PFSK-1 (cell line): ENCODE results near the gene HPCAL1.

Experiments used
- FOXP2 ChIP-seq: optimal IDR thresholded peaks from 2 replicates; pipeline ENCODE3; 2011; ENCODE audit warnings: borderline replicate concordance, control low read depth, inconsistent platforms; ENCODE audit not compliant: insufficient read depth; ENCODE audit errors: extremely low read length, extremely low read depth
- POLR2AphosphoS5 ChIP-seq: IDR thresholded peaks from 2 replicates; pipeline ENCODE4 v1.6.1; 2012; ENCODE audit warnings: low read depth, mild to moderate bottlenecking, control low read depth, low read length, moderate library complexity
- SIN3A ChIP-seq: IDR thresholded peaks from 2 replicates; pipeline ENCODE4 v1.6.1; 2012; ENCODE audit warnings: mild to moderate bottlenecking, low read length, moderate library complexity, borderline replicate concordance; ENCODE audit not compliant: insufficient read depth
- TAF1 ChIP-seq: IDR thresholded peaks from 2 replicates; pipeline ENCODE4 v1.6.1; 2012; ENCODE audit warnings: low read length, control low read depth, borderline replicate concordance; ENCODE audit not compliant: insufficient read depth
- TF ChIP-seq, protein P1 (sequence below), 2 experiments: IDR thresholded peaks; 2 replicates each; pipeline versions ENCODE4 v1.6.1 to v1.8.0; 2011 to 2012; ENCODE audit warnings: low read depth in 2 of 2, low read length in 2 of 2, control low read depth in 1 of 2, inconsistent platforms in 1 of 2, mild to moderate bottlenecking in 1 of 2, moderate library complexity in 1 of 2; ENCODE audit not compliant: insufficient read depth in 1 of 2

Gene HPCAL1

GRCh38 chr2:10348891-10349290 lies 46.2 kb downstream of the HPCAL1 start:
- TF ChIP-seq, protein P1, sequence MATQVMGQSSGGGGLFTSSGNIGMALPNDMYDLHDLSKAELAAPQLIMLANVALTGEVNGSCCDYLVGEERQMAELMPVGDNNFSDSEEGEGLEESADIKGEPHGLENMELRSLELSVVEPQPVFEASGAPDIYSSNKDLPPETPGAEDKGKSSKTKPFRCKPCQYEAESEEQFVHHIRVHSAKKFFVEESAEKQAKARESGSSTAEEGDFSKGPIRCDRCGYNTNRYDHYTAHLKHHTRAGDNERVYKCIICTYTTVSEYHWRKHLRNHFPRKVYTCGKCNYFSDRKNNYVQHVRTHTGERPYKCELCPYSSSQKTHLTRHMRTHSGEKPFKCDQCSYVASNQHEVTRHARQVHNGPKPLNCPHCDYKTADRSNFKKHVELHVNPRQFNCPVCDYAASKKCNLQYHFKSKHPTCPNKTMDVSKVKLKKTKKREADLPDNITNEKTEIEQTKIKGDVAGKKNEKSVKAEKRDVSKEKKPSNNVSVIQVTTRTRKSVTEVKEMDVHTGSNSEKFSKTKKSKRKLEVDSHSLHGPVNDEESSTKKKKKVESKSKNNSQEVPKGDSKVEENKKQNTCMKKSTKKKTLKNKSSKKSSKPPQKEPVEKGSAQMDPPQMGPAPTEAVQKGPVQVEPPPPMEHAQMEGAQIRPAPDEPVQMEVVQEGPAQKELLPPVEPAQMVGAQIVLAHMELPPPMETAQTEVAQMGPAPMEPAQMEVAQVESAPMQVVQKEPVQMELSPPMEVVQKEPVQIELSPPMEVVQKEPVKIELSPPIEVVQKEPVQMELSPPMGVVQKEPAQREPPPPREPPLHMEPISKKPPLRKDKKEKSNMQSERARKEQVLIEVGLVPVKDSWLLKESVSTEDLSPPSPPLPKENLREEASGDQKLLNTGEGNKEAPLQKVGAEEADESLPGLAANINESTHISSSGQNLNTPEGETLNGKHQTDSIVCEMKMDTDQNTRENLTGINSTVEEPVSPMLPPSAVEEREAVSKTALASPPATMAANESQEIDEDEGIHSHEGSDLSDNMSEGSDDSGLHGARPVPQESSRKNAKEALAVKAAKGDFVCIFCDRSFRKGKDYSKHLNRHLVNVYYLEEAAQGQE (IDR thresholded peaks at IDR 0.05; ENCODE audit: insufficient read depth in 1 of 2, low read depth in 2 of 2, low read length in 2 of 2): no peak
- TF ChIP-seq SIN3A (no peak), TAF1 (no peak), POLR2AphosphoS5 (no peak), FOXP2 (no peak)

GRCh38 chr2:10350761-10351160 lies 48.1 kb downstream of the HPCAL1 start:
- TF ChIP-seq FOXP2 (no peak), TAF1 (no peak), POLR2AphosphoS5 (no peak), SIN3A (no peak)
- TF ChIP-seq, protein P1 (IDR thresholded peaks at IDR 0.05; ENCODE audit: insufficient read depth in 1 of 2, low read depth in 2 of 2, low read length in 2 of 2): no peak

GRCh38 chr2:10352361-10352760 lies 49.7 kb downstream of the HPCAL1 start:
- TF ChIP-seq FOXP2 (no peak), TAF1 (no peak), POLR2AphosphoS5 (no peak), SIN3A (no peak)
- TF ChIP-seq, protein P1 (IDR thresholded peaks at IDR 0.05; ENCODE audit: insufficient read depth in 1 of 2, low read depth in 2 of 2, low read length in 2 of 2): no peak

GRCh38 chr2:10352972-10353371 lies 50.3 kb downstream of the HPCAL1 start:
- TF ChIP-seq POLR2AphosphoS5 (no peak), TAF1 (no peak)

DNA sequence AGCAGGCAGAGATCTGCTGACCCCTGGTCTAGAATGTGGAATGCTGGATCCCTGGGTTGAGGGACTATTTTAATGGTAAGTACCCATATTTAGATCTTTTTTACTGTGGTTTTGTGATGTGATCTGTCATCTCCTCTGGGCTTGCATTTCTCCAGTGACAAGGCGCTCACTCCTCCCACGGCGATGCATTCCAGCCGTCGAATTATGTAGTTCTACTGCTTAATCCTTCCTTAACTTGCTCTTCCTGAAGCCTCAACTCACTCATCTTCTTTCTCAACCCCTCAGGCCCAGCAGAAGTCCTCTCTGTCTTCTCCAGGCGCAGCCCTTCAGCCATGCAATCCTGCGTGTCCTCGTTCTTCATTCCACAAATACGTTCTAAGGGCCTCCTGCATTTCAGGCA lies 51.2 kb downstream of the HPCAL1 start:
- TF ChIP-seq, protein P1 (IDR thresholded peaks at IDR 0.05; ENCODE audit: insufficient read depth in 1 of 2, low read depth in 2 of 2, low read length in 2 of 2): no peak
- TF ChIP-seq TAF1 (no peak), POLR2AphosphoS5 (no peak), FOXP2 (no peak), SIN3A (no peak)
